Measurements from ENCODE around the gene RAD51AP2.
A peak's percentile ranks its signal among the peaks of the same experiment; 100 is the strongest.
"Not testable (repeated sequence)": the region's sequence is repeated elsewhere in the genome, so short reads cannot be mapped to it uniquely, and the experiment has no call there.

Gene RAD51AP2

GRCh38 chr2:17518212-17519154 is at the start of gene RAD51AP2:
RAD51AP2 (minus strand) TSS chr2:17518440; CDS start chr2:17518415, 25 bp downstream.
- DNase-seq: peak in 50 of 58 donors; percentile 12 to 80 (median 54)

- DNase-seq: not testable (repeated sequence)
Measured at GRCh38 chr2:17565726-17566125, 47.5 kb upstream of the RAD51AP2 start.

- DNase-seq: no peak
Measured at GRCh38 chr2:17558878-17559277, 40.6 kb upstream of the RAD51AP2 start.

GRCh38 chr2:17558053-17558452 is 39.8 kb upstream of the RAD51AP2 start:
- DNase-seq: no peak

- DNase-seq: no peak
Measured at GRCh38 chr2:17557596-17557995, 39.4 kb upstream of the RAD51AP2 start.

DNA sequence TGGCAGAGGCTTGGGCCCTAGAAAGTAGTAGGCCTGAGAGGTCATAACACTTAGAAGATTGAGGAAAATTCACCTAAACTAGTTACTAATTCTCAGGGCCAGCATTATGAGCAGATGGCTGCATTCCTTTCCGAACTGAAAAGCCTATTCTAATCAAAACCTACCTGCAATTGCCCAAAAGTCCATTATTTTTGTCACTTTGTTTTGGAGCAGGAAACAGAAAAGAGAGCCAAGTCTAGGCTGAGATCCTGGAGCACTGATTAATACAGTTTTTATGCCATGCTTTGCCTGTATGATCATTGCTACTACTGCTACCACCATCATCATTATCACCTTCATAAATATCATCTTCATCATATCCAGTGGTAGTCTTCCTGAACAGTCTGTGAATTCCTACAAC is 36.9 kb upstream of the RAD51AP2 start:
- DNase-seq: no peak

GRCh38 chr2:17550907-17551306 is 32.7 kb upstream of the RAD51AP2 start:
- no peak for DNase-seq

- no peak for DNase-seq
Measured at GRCh38 chr2:17547737-17548136, 29.5 kb upstream of the RAD51AP2 start.

- no peak for DNase-seq
Measured at GRCh38 chr2:17547237-17547636, 29.0 kb upstream of the RAD51AP2 start.

- no peak for DNase-seq
Measured at GRCh38 chr2:17545680-17546613, 27.7 kb upstream of the RAD51AP2 start.

- DNase-seq: peak in 1 of 58 donors; percentile 9
Measured at GRCh38 chr2:17544256-17544655, 26.0 kb upstream of the RAD51AP2 start.

DNA sequence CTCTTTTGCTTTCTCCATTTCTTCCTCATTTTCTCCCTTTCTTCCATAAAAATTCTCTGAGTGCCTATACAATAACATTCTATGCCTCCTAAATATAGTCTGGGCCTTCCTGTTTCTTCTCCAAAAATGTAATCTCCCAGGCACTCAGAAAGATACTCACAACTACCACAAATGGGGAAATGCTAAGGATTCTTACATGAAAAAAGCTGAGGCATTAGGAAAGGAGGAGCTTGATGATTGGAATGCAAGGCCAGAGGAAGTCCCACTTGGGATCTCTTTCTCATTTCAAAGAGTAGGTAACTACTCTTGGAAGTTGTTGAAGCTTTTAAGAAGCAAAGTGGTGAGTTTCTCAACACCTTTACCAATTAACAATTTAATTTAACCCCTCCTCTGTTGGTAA is 25.6 kb upstream of the RAD51AP2 start:
- DNase-seq: no peak

- DNase-seq: peak in 1 of 58 donors; percentile 34
Measured at GRCh38 chr2:17543131-17543660, 25.0 kb upstream of the RAD51AP2 start.

- DNase-seq: no peak
Measured at GRCh38 chr2:17542471-17542870, 24.2 kb upstream of the RAD51AP2 start.

- DNase-seq: peak in 1 of 58 donors; percentile 9
Measured at GRCh38 chr2:17541531-17541950, 23.3 kb upstream of the RAD51AP2 start.

- DNase-seq: no peak
Measured at GRCh38 chr2:17540813-17541530, 22.7 kb upstream of the RAD51AP2 start.

- DNase-seq: peak; percentile 33 to 93 (median 74)
Measured at GRCh38 chr2:17540093-17540812, 22.0 kb upstream of the RAD51AP2 start, which contains the start of gene VSNL1. VSNL1 (plus strand) TSS chr2:17540696; CDS start chr2:17592075, 51,379 bp downstream.

DNA sequence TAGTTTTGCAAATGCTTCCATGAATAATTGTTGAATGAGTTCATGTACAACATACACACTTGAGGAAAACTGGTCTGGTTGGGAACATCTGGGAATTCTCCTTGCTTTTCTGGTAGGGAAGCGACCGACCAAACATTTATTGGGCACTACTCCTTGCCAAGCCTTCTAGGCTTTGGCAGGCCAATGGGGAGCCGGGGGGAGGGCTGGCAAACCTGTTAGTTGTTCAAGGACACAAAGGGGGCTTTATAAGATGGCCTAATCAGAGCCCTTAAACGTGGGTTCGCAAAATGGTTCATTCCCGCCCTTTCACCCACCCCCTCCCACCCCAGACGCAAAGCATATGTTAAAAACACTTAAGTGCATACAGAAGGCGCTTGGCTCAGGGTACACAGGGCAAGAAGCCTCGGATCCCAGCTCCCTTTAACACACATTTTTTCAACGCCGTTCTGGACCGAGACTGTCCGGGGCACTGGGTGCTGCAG is 21.4 kb upstream of the RAD51AP2 start:
- DNase-seq: peak in 3 of 58 donors; percentile 7 to 12 (median 11)

DNA sequence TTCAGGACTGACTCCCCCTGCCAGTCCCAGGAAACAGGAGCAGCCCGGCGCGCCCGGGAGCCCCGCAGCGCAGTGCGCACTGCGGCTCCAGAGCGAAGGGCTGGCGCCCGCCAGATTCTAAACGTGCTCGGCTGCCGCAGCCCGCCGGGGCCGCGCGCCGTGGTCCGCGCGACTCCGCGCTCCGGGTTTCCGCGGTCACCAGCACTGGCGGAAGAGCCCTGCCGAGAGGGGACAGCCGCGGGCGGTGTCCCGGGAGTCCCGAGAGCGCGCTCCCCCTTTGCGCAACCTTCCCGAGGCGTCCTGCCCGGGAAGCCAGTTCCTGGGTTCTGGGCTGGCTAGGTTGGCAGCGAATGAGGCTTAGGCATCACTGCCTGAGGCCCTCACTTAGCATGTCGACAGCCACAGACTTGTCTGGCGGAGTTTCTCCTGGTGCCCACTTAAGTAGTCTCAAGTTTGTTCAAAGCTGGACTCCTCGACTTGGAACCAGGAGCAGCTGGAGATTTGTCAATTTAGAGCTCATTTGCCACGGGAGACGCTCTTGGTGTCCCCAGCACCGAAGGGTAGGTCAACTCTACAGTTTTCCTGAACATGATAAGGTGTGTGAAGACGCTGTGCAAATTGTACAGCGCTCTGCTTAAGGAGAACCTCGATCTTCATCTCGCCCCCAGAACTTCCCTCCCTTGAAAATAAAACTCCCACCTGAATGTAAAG is 20.8 kb upstream of the RAD51AP2 start:
- peak in 27 of 58 donors; percentile 7 to 77 (median 31) for DNase-seq
